SK-N-SH (cell line): ENCODE data around the gene MAPRE3. TPM values are rescaled to one million over a fixed set of nuclear protein-coding genes. Genes with fewer than 3 reads are reported as not detected.

Experiments
- CTCF ChIA-PET: fragments of 300-600, 350-600 bp; formaldehyde crosslinking; extraction: SDS; loops from one replicate; lab custom pipeline; 2021; lab: Yijun Ruan, JAX
- POLR2A ChIA-PET: fragments of 350-600 bp; sonication (Branson Sonifier 250); formaldehyde crosslinking; extraction: SDS; loops from one replicate; lab custom pipeline; 2020; ENCODE audit warnings: antibody characterized with exemption, inconsistent platforms; lab: Yijun Ruan, JAX
- DNase-seq: peaks from one replicate; pipeline ENCODE4 v3.0.0; 2012
- H2AFZ ChIP-seq: fragments of 200-600 bp; sonication (generic); 2 replicates; pipeline ENCODE4 v1.8.1; 2016; ENCODE audit warnings: antibody characterized with exemption, mild to moderate bottlenecking, low read depth
- H3F3A ChIP-seq: fragments of 200-600 bp; sonication (generic); replicated peaks from 2 replicates; pipeline ENCODE3; 2016; ENCODE audit warnings: antibody characterized with exemption, mild to moderate bottlenecking; ENCODE audit not compliant: insufficient read depth
- H3K27ac ChIP-seq, 2 experiments: fragments of 200-500 bp in 1 of 2; fragments of 200-600 bp in 1 of 2; sonication (Bioruptor generic) in 1 of 2; sonication (generic), shearing (Covaris generic) in 1 of 2; 2 replicates each; pipeline versions ENCODE4 v1.5.1 to v1.6.1; 2014 to 2016; ENCODE audit warnings: low read depth in 2 of 2, inconsistent platforms in 1 of 2, low read length in 1 of 2, mild to moderate bottlenecking in 1 of 2, mixed read lengths in 1 of 2
- H3K27me3 ChIP-seq: fragments of 200-600 bp; sonication (generic), shearing (Covaris generic); 2 replicates; pipeline ENCODE4 v1.6.1; 2016; ENCODE audit warnings: mixed run types; ENCODE audit not compliant: insufficient read depth
- H3K36me3 ChIP-seq, 2 experiments: fragments of 200-500 bp in 1 of 2; fragments of 200-600 bp in 1 of 2; sonication (Bioruptor generic) in 1 of 2; sonication (generic) in 1 of 2; replicated peaks in 1 of 2; 2 replicates each; pipeline versions ENCODE3 to v1.5.1; 2014 to 2016; ENCODE audit warnings: low read length in 1 of 2, mild to moderate bottlenecking in 1 of 2; ENCODE audit not compliant: insufficient read depth in 2 of 2, control insufficient read depth in 1 of 2
- H3K4me1 ChIP-seq, 2 experiments: fragments of 200-500 bp in 1 of 2; fragments of 200-600 bp in 1 of 2; sonication (Bioruptor generic) in 1 of 2; sonication (generic), shearing (Covaris generic) in 1 of 2; 2 replicates each; pipeline versions ENCODE4 v1.5.1 to v1.6.1; 2014 to 2016; ENCODE audit warnings: low read depth in 1 of 2, low read length in 1 of 2, mixed run types in 1 of 2; ENCODE audit not compliant: insufficient read depth in 2 of 2, control insufficient read depth in 1 of 2
- H3K4me2 ChIP-seq: fragments of 200-600 bp; sonication (generic), shearing (Covaris generic); 2 replicates; pipeline ENCODE4 v1.6.1; 2017; ENCODE audit warnings: mixed run types
- H3K4me3 ChIP-seq, 2 experiments: fragments of 200-500 bp in 1 of 2; fragments of 200-600 bp in 1 of 2; sonication (Bioruptor generic) in 1 of 2; sonication (generic), shearing (Covaris generic) in 1 of 2; 2 replicates each; pipeline versions ENCODE4 v1.5.1 to v1.8.1; 2014 to 2016; ENCODE audit warnings: low read depth in 2 of 2, inconsistent platforms in 1 of 2, low read length in 1 of 2, mild to moderate bottlenecking in 1 of 2, mixed read lengths in 1 of 2, moderate library complexity in 1 of 2
- H3K79me2 ChIP-seq: fragments of 200-600 bp; sonication (generic); 2 replicates; pipeline ENCODE4 v1.8.1; 2017; ENCODE audit warnings: mild to moderate bottlenecking; ENCODE audit not compliant: insufficient read depth
- H3K9ac ChIP-seq: fragments of 200-600 bp; sonication (generic); 2 replicates; pipeline ENCODE4 v1.6.1; 2017; ENCODE audit warnings: mixed run types
- H3K9me2 ChIP-seq: fragments of 200-600 bp; sonication (generic); 2 replicates; pipeline ENCODE4 v1.6.1; 2017; ENCODE audit warnings: mixed run types
- H3K9me3 ChIP-seq: fragments of 200-600 bp; sonication (generic); 2 replicates; pipeline ENCODE4 v1.6.1; 2017; ENCODE audit warnings: mixed run types, mild to moderate bottlenecking, moderate library complexity
- H4K20me1 ChIP-seq: fragments of 200-600 bp; sonication (generic); 2 replicates; pipeline ENCODE4 v1.6.1; 2017; ENCODE audit warnings: mild to moderate bottlenecking, mixed run types; ENCODE audit not compliant: insufficient read depth
- CHD2 ChIP-seq: fragments of 150-350 bp; IDR thresholded peaks from 2 replicates; pipeline ENCODE4 v1.6.1; 2018; ENCODE audit warnings: low read length; ENCODE audit not compliant: partially characterized antibody
- ELF1 ChIP-seq: IDR thresholded peaks from 2 replicates; pipeline ENCODE4 v1.4.0; 2012
- EZH2phosphoT487 ChIP-seq: fragments of 200-600 bp; sonication (generic); IDR thresholded peaks from 2 replicates; pipeline ENCODE4 v1.6.1; 2017; ENCODE audit warnings: low read depth, mixed run types, mild to moderate bottlenecking, antibody characterized with exemption, moderate library complexity, borderline replicate concordance
- FOSL2 ChIP-seq: IDR thresholded peaks from 2 replicates; pipeline ENCODE4 v1.4.0; 2012; ENCODE audit warnings: low read depth, mild to moderate bottlenecking, moderate library complexity, borderline replicate concordance
- GABPA ChIP-seq: IDR thresholded peaks from 2 replicates; pipeline ENCODE4 v1.4.0; 2012; ENCODE audit warnings: low read depth, mild to moderate bottlenecking
- JUND ChIP-seq: IDR thresholded peaks from 2 replicates; pipeline ENCODE4 v1.4.0; 2012
- MEF2A ChIP-seq: IDR thresholded peaks from 2 replicates; pipeline ENCODE4 v1.4.0; 2012; ENCODE audit warnings: low read depth, borderline replicate concordance
- NFIC ChIP-seq: IDR thresholded peaks from 2 replicates; pipeline ENCODE4 v1.4.0; 2012; ENCODE audit warnings: borderline replicate concordance
- POLR2AphosphoS5 ChIP-seq: IDR thresholded peaks from 2 replicates; pipeline ENCODE4 v1.6.1; 2012; ENCODE audit warnings: low read depth, low read length
- RAD21 ChIP-seq: IDR thresholded peaks from 2 replicates; pipeline ENCODE4 v1.6.1; 2012; ENCODE audit warnings: mild to moderate bottlenecking, low read length
- RCOR1 ChIP-seq: fragments of 150-350 bp; IDR thresholded peaks from 2 replicates; pipeline ENCODE4 v1.6.1; 2017; ENCODE audit warnings: antibody characterized with exemption, low read length
- SIN3A ChIP-seq: IDR thresholded peaks from 2 replicates; pipeline ENCODE4 v1.6.1; 2012; ENCODE audit warnings: low read depth, mild to moderate bottlenecking, low read length, moderate library complexity, borderline replicate concordance
- TAF1 ChIP-seq: IDR thresholded peaks from 2 replicates; pipeline ENCODE4 v1.6.1; 2012; ENCODE audit warnings: low read depth, mild to moderate bottlenecking, low read length, moderate library complexity, borderline replicate concordance
- TCF12 ChIP-seq: IDR thresholded peaks from 2 replicates; pipeline ENCODE4 v1.4.0; 2012
- TEAD4 ChIP-seq: IDR thresholded peaks from 2 replicates; pipeline ENCODE4 v1.4.0; 2012; ENCODE audit warnings: mild to moderate bottlenecking, borderline replicate concordance; ENCODE audit not compliant: insufficient read depth
- YY1 ChIP-seq: IDR thresholded peaks from 2 replicates; pipeline ENCODE4 v1.4.0; 2012; ENCODE audit warnings: low read depth, mild to moderate bottlenecking
- WGBS: methylation state at CpG from one replicate; pipeline ENCODE4 v1.1.6; 2017; ENCODE audit warnings: low lambda C conversion rate; 5-methylcytosine and 5-hydroxymethylcytosine counted together
- polyA plus RNA-seq, 3 experiments: library from polyadenylated mRNA; depleted of rRNA; stranded (reverse); fragments of >200 nt; gene quantifications; 2 replicates each; pipeline ENCODE4 v1.2.3, GENCODE V29; 2012
- TF ChIP-seq, protein P1 (sequence below): IDR thresholded peaks from 2 replicates; pipeline ENCODE4 v1.4.0; 2012; ENCODE audit warnings: low read depth, borderline replicate concordance
- TF ChIP-seq, protein P2 (sequence below): IDR thresholded peaks from 2 replicates; pipeline ENCODE4; 2012
- TF ChIP-seq, protein P3 (sequence below): fragments of 150-350 bp; IDR thresholded peaks from 2 replicates; pipeline ENCODE4 v1.6.1; 2017; ENCODE audit warnings: antibody characterized with exemption, low read length, low read depth, borderline replicate concordance
- TF ChIP-seq, protein P4 (sequence below): IDR thresholded peaks from 2 replicates; pipeline ENCODE4 v1.6.1; 2012; ENCODE audit warnings: mild to moderate bottlenecking, low read depth, low read length, moderate library complexity
- TF ChIP-seq, protein P5 (sequence below): IDR thresholded peaks from 2 replicates; pipeline ENCODE4 v1.4.0; 2012; ENCODE audit warnings: low read depth

MAPRE3 gene
- polyA plus RNA-seq, 1 of the 3 experiments (the other 2 are of a cell fraction) = 24.4 TPM

DNA sequence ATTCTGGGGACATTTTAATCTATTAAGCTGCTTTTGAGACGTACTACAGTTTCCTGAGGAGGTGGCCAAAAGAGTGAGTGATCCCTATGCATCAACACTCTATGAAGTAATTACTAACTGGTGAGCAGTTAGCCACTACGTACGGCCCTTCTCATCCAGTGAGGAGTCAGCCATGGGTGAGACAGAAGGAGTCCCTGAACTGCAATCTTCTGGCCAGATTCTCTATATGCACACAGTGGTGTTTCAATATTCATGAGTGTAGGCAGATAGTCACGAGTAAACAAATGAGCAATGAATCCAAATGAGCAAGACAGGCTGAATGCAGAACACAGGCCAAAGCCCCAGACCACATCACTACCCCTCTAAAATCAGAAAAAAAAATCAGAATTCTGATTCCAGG lies 32.6 kb downstream of the MAPRE3 start:
- 93% methylated on average over 4 of the region's 4 CpGs for WGBS
- Histone ChIP-seq H3K9me3 (no peaks in the 10 kb centered on the region), H3K9me2 (no peaks in the 10 kb centered on the region), H3K4me1 (0 out of 4 replicates have a peak, but pooled peaks cover 0 to 7% of the 10 kb centered on the region in 2 experiments), H3K27ac (no peak overlapping the region), H3K27me3 (no peaks in the 10 kb centered on the region), H3K4me3 (no peak overlapping the region), H2AFZ (no peak overlapping the region), H3F3A (no peaks in the 10 kb centered on the region), H3K79me2 (no peaks in the 10 kb centered on the region), H3K9ac (no peak overlapping the region), H3K4me2 (no peak overlapping the region), H3K36me3 (no peaks in the 10 kb centered on the region), H4K20me1 (no peaks in the 10 kb centered on the region)
- POLR2A ChIA-PET = no interaction called here
- DNase-seq = no peak
- TF ChIP-seq SIN3A = no peak
- CTCF ChIA-PET = interaction anchor here (0.9 to 33.3 kb wide), 6 partner anchors 10 to 157 kb away, joined by 3 to 1017 read pairs (median 18); partner anchors contain the start of gene MAPRE3

DNA sequence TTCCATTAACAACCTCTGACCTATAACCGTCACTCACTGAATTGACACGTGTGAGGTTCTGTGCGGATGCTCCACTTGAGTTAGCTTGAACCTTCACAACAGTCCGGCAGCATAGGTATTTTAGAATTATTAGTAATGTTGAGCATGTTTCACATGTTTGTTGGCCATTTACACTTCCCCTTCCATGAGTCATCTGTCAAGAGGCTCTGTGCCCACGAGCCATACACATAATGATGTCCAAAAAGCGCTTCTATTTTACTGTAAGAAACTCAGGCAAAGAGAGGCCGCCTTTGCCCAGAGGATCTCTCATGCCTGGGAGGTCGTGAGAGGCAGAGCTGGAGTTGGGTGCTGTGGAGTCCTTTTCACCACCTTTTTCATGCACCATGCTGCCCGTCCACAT lies 33.4 kb downstream of the MAPRE3 start:
- H3K27ac ChIP-seq = no peak overlapping the region
- H3K9me2 ChIP-seq = no peaks in the 10 kb centered on the region
- H3K79me2 ChIP-seq = no peaks in the 10 kb centered on the region
- no peak for TF ChIP-seq YY1
- peak; percentile 40; the same call in 1 of the 2 replicates for TF ChIP-seq TCF12
- TF ChIP-seq, protein P1, sequence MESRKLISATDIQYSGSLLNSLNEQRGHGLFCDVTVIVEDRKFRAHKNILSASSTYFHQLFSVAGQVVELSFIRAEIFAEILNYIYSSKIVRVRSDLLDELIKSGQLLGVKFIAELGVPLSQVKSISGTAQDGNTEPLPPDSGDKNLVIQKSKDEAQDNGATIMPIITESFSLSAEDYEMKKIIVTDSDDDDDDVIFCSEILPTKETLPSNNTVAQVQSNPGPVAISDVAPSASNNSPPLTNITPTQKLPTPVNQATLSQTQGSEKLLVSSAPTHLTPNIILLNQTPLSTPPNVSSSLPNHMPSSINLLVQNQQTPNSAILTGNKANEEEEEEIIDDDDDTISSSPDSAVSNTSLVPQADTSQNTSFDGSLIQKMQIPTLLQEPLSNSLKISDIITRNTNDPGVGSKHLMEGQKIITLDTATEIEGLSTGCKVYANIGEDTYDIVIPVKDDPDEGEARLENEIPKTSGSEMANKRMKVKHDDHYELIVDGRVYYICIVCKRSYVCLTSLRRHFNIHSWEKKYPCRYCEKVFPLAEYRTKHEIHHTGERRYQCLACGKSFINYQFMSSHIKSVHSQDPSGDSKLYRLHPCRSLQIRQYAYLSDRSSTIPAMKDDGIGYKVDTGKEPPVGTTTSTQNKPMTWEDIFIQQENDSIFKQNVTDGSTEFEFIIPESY = no peak
- TF ChIP-seq EZH2phosphoT487 = no peak
- TF ChIP-seq, protein P2, sequence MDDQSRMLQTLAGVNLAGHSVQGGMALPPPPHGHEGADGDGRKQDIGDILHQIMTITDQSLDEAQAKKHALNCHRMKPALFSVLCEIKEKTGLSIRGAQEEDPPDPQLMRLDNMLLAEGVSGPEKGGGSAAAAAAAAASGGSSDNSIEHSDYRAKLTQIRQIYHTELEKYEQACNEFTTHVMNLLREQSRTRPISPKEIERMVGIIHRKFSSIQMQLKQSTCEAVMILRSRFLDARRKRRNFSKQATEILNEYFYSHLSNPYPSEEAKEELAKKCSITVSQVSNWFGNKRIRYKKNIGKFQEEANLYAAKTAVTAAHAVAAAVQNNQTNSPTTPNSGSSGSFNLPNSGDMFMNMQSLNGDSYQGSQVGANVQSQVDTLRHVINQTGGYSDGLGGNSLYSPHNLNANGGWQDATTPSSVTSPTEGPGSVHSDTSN = 0 out of 2 replicates have a peak, but pooled peaks have one; percentile 22
- TF ChIP-seq, protein P3, sequence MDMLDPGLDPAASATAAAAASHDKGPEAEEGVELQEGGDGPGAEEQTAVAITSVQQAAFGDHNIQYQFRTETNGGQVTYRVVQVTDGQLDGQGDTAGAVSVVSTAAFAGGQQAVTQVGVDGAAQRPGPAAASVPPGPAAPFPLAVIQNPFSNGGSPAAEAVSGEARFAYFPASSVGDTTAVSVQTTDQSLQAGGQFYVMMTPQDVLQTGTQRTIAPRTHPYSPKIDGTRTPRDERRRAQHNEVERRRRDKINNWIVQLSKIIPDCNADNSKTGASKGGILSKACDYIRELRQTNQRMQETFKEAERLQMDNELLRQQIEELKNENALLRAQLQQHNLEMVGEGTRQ = no peak
- TF ChIP-seq, protein P4, sequence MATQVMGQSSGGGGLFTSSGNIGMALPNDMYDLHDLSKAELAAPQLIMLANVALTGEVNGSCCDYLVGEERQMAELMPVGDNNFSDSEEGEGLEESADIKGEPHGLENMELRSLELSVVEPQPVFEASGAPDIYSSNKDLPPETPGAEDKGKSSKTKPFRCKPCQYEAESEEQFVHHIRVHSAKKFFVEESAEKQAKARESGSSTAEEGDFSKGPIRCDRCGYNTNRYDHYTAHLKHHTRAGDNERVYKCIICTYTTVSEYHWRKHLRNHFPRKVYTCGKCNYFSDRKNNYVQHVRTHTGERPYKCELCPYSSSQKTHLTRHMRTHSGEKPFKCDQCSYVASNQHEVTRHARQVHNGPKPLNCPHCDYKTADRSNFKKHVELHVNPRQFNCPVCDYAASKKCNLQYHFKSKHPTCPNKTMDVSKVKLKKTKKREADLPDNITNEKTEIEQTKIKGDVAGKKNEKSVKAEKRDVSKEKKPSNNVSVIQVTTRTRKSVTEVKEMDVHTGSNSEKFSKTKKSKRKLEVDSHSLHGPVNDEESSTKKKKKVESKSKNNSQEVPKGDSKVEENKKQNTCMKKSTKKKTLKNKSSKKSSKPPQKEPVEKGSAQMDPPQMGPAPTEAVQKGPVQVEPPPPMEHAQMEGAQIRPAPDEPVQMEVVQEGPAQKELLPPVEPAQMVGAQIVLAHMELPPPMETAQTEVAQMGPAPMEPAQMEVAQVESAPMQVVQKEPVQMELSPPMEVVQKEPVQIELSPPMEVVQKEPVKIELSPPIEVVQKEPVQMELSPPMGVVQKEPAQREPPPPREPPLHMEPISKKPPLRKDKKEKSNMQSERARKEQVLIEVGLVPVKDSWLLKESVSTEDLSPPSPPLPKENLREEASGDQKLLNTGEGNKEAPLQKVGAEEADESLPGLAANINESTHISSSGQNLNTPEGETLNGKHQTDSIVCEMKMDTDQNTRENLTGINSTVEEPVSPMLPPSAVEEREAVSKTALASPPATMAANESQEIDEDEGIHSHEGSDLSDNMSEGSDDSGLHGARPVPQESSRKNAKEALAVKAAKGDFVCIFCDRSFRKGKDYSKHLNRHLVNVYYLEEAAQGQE = no peak
- no peak for TF ChIP-seq RCOR1
- TF ChIP-seq ELF1 = no peak
- no peak for TF ChIP-seq CHD2
- TF ChIP-seq SIN3A = peak; percentile 53; the same call in 1 of the 2 replicates
- TF ChIP-seq, protein P5, sequence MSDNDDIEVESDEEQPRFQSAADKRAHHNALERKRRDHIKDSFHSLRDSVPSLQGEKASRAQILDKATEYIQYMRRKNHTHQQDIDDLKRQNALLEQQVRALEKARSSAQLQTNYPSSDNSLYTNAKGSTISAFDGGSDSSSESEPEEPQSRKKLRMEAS = peak; percentile 56; the same call in 1 of the 2 replicates
- no peak for TF ChIP-seq TAF1
- TF ChIP-seq JUND = peak; percentile 49
- no peak for TF ChIP-seq GABPA
- no peak for TF ChIP-seq RAD21
- TF ChIP-seq MEF2A = no peak
- no peak for TF ChIP-seq NFIC
- peak; percentile 72 for TF ChIP-seq FOSL2
- no peak for TF ChIP-seq TEAD4
- no peak for TF ChIP-seq POLR2AphosphoS5
- no peaks in the 10 kb centered on the region for H3K27me3 ChIP-seq
- ChIA-PET POLR2A (no interaction called here), CTCF (interaction anchor here (1.1 to 33.3 kb wide), 9 partner anchors 9 to 158 kb away, joined by 3 to 1017 read pairs (median 5); partner anchors contain the start of gene MAPRE3)
- no peak overlapping the region for H3K9ac ChIP-seq
- H3K4me3 ChIP-seq = no peak overlapping the region
- no peak overlapping the region for H2AFZ ChIP-seq
- no peak for DNase-seq
- H3K9me3 ChIP-seq = no peaks in the 10 kb centered on the region
- no peaks in the 10 kb centered on the region for H4K20me1 ChIP-seq
- H3K36me3 ChIP-seq = no peaks in the 10 kb centered on the region
- H3F3A ChIP-seq = no peaks in the 10 kb centered on the region
- 77% methylated on average over 9 of the region's 9 CpGs for WGBS
- no peak overlapping the region for H3K4me2 ChIP-seq
- H3K4me1 ChIP-seq = 0 out of 4 replicates have a peak, but pooled peaks cover 0 to 7% of the 10 kb centered on the region in 2 experiments
